Stimulated activated effector memory CD8-positive, alpha-beta T cell treated with anti-CD3 and anti-CD28 coated beads, Interleukin-12 subunit alpha, Interleukin-12 subunit beta, amount 100 ng/mL, for 72 hours (primary cell): ENCODE measurements around the gene CIRBP.
A peak's percentile ranks its signal among the peaks of the same experiment; 100 is the strongest.

Source experiments
- ATAC-seq: fragments of 150-1000 bp; cut with Tn5 transposase; 2 replicates; pipeline ENCODE4 v1.10.0; 2021
- DNase-seq, 2 donors: peaks; one replicate each; pipeline ENCODE4 v3.0.0; 2021 to 2022; ENCODE audit warnings: low spot score in 2 of 2
- H3K27ac Mint-ChIP-seq: one replicate; pipeline ENCODE4 v1.8.0; 2022; ENCODE audit warnings: mild to moderate bottlenecking, mixed read lengths
- H3K36me3 Mint-ChIP-seq: one replicate; pipeline ENCODE4 v1.8.0; 2022; ENCODE audit warnings: mild to moderate bottlenecking, mixed read lengths
- H3K4me1 Mint-ChIP-seq: one replicate; pipeline ENCODE4 v1.8.0; 2022; ENCODE audit warnings: mixed read lengths
- H3K4me3 Mint-ChIP-seq: one replicate; pipeline ENCODE4 v1.8.0; 2022; ENCODE audit warnings: mild to moderate bottlenecking, mixed read lengths
- H3K9me3 Mint-ChIP-seq: one replicate; pipeline ENCODE4 v1.8.0; 2022; ENCODE audit warnings: mixed read lengths

Gene CIRBP

GRCh38 chr19:1247748-1248138 lies 21.4 kb upstream of the CIRBP start:
- Mint-ChIP-seq H3K27ac (peak overlapping the region; percentile 76), H3K9me3 (no peaks in the 10 kb centered on the region), H3K4me1 (peaks cover 6% of the 10 kb centered on the region), H3K4me3 (peak overlapping the region; percentile 62), H3K36me3 (peaks cover 48% of the 10 kb centered on the region)
- DNase-seq (no peak), ATAC-seq (no peak)

- Mint-ChIP-seq H3K36me3 (peaks cover 49% of the 10 kb centered on the region), H3K4me1 (peaks cover 9% of the 10 kb centered on the region), H3K9me3 (no peaks in the 10 kb centered on the region), H3K4me3 (peak within 1 kb of the TSS; percentile 90), H3K27ac (peak within 1 kb of the TSS; percentile 76)
- DNase-seq (peak; percentile 74 to 92), ATAC-seq (peak; percentile 42)
These were observed 20.9 kb upstream of the CIRBP start, which contains the start of gene MIDN for GRCh38 chr19:1248139-1248785. Gene MIDN (plus strand): TSS chr19:1248583. CDS start chr19:1250297, 1,714 bp downstream.

GRCh38 chr19:1248786-1249297 lies 20.3 kb upstream of the CIRBP start:
- Mint-ChIP-seq H3K27ac (peak overlapping the region; percentile 76), H3K4me3 (peak overlapping the region; percentile 62), H3K9me3 (no peaks in the 10 kb centered on the region), H3K4me1 (peaks cover 13% of the 10 kb centered on the region), H3K36me3 (peaks cover 55% of the 10 kb centered on the region)
- ATAC-seq (peak; percentile 49), DNase-seq (peak; percentile 94 to 95)

- ATAC-seq (peak; percentile 67), DNase-seq (peak; percentile 85 to 94)
- peak overlapping the region; percentile 63 for H3K27ac Mint-ChIP-seq
- peaks cover 12% of the 10 kb centered on the region for H3K4me1 Mint-ChIP-seq
- peaks cover 61% of the 10 kb centered on the region for H3K36me3 Mint-ChIP-seq
- no peaks in the 10 kb centered on the region for H3K9me3 Mint-ChIP-seq
- peak overlapping the region; percentile 90 for H3K4me3 Mint-ChIP-seq
These were observed 19.7 kb upstream of the CIRBP start for GRCh38 chr19:1249298-1249989.

GRCh38 chr19:1249990-1250436 lies 19.1 kb upstream of the CIRBP start:
- no peak for DNase-seq
- no peaks in the 10 kb centered on the region for H3K9me3 Mint-ChIP-seq
- peaks cover 12% of the 10 kb centered on the region for H3K4me1 Mint-ChIP-seq
- H3K36me3 Mint-ChIP-seq = peaks cover 66% of the 10 kb centered on the region
- peak overlapping the region; percentile 90 for H3K4me3 Mint-ChIP-seq
- peak overlapping the region; percentile 63 for H3K27ac Mint-ChIP-seq
- ATAC-seq = no peak

GRCh38 chr19:1250437-1251260 lies 18.5 kb upstream of the CIRBP start:
- no peak for ATAC-seq

GRCh38 chr19:1251330-1252220 lies 17.6 kb upstream of the CIRBP start:
- ATAC-seq = no peak
- peak overlapping the region; percentile 90 for H3K4me3 Mint-ChIP-seq
- H3K4me1 Mint-ChIP-seq = peaks cover 16% of the 10 kb centered on the region
- H3K27ac Mint-ChIP-seq = peak overlapping the region; percentile 94
- H3K36me3 Mint-ChIP-seq = peaks cover 79% of the 10 kb centered on the region
- peak in 1 of 2 donors; percentile 84 for DNase-seq
- no peaks in the 10 kb centered on the region for H3K9me3 Mint-ChIP-seq

More at GRCh38 chr19:1250437-1251260, 18.5 kb upstream of the CIRBP start:
- H3K36me3 Mint-ChIP-seq = peaks cover 73% of the 10 kb centered on the region
- H3K27ac Mint-ChIP-seq = peak overlapping the region; percentile 94
- peak overlapping the region; percentile 90 for H3K4me3 Mint-ChIP-seq
- H3K4me1 Mint-ChIP-seq = peaks cover 16% of the 10 kb centered on the region
- no peak for DNase-seq
- H3K9me3 Mint-ChIP-seq = no peaks in the 10 kb centered on the region

- Mint-ChIP-seq H3K9me3 (no peaks in the 10 kb centered on the region), H3K27ac (peak overlapping the region; percentile 94), H3K4me3 (peak overlapping the region; percentile 90), H3K36me3 (peaks cover 80% of the 10 kb centered on the region), H3K4me1 (peaks cover 17% of the 10 kb centered on the region)
- DNase-seq (peak in 1 of 2 donors; percentile 80), ATAC-seq (peak; percentile 11)
These were observed 16.8 kb upstream of the CIRBP start for GRCh38 chr19:1252221-1252820.

- ATAC-seq (peak; percentile 44), DNase-seq (peak; percentile 59 to 87)
- Mint-ChIP-seq H3K9me3 (no peaks in the 10 kb centered on the region), H3K36me3 (peaks cover 87% of the 10 kb centered on the region), H3K4me1 (peaks cover 24% of the 10 kb centered on the region), H3K27ac (peak overlapping the region; percentile 94), H3K4me3 (peak overlapping the region; percentile 90)
These were observed 16.2 kb upstream of the CIRBP start for GRCh38 chr19:1252821-1253513.

- DNase-seq (peak in 1 of 2 donors; percentile 48), ATAC-seq (no peak)
These were observed 15.5 kb upstream of the CIRBP start for GRCh38 chr19:1253514-1254080.

GRCh38 chr19:1254081-1254527 lies 15.0 kb upstream of the CIRBP start:
- Mint-ChIP-seq H3K9me3 (no peaks in the 10 kb centered on the region), H3K4me1 (peaks cover 28% of the 10 kb centered on the region), H3K36me3 (peaks cover 92% of the 10 kb centered on the region), H3K27ac (peak overlapping the region; percentile 75), H3K4me3 (peak overlapping the region; percentile 90)
- DNase-seq (no peak), ATAC-seq (no peak)

More at GRCh38 chr19:1253514-1254080, 15.5 kb upstream of the CIRBP start:
- Mint-ChIP-seq H3K4me1 (peaks cover 28% of the 10 kb centered on the region), H3K27ac (peak overlapping the region; percentile 92), H3K36me3 (peaks cover 88% of the 10 kb centered on the region), H3K9me3 (no peaks in the 10 kb centered on the region), H3K4me3 (peak overlapping the region; percentile 90)

GRCh38 chr19:1254530-1255185 lies 14.5 kb upstream of the CIRBP start:
- ATAC-seq = no peak
- Mint-ChIP-seq H3K27ac (peak overlapping the region; percentile 75), H3K36me3 (peaks cover 94% of the 10 kb centered on the region), H3K9me3 (no peaks in the 10 kb centered on the region), H3K4me1 (peaks cover 31% of the 10 kb centered on the region), H3K4me3 (peak overlapping the region; percentile 90)
- DNase-seq = no peak
